HUES6 (cell line): Measurements from ENCODE around the gene IKZF3.

Experiments
- H3K27ac ChIP-seq: 2 replicates; pipeline ENCODE4 v1.7.0; 2013; ENCODE audit warnings: low read depth, mild to moderate bottlenecking, low read length, inconsistent platforms
- H3K27me3 ChIP-seq: 2 replicates; pipeline ENCODE4 v1.6.1; 2013; ENCODE audit warnings: low read length; ENCODE audit not compliant: control insufficient read depth, insufficient read depth
- H3K36me3 ChIP-seq: 2 replicates; pipeline ENCODE4 v1.6.1; 2013; ENCODE audit warnings: low read length; ENCODE audit not compliant: control insufficient read depth, insufficient read depth
- H3K4me1 ChIP-seq: 2 replicates; pipeline ENCODE4 v1.6.1; 2013; ENCODE audit warnings: low read length; ENCODE audit not compliant: control insufficient read depth, insufficient read depth
- H3K4me3 ChIP-seq: 2 replicates; pipeline ENCODE4 v1.5.1; 2013; ENCODE audit warnings: low read depth, low read length
- H3K9ac ChIP-seq: one replicate; pipeline ENCODE4 v1.6.1; 2013; ENCODE audit warnings: mild to moderate bottlenecking, low read length
- H3K9me3 ChIP-seq: 2 replicates; pipeline ENCODE4 v1.6.1; 2013; ENCODE audit warnings: low read depth, low read length; ENCODE audit not compliant: control insufficient read depth, insufficient read depth

Gene IKZF3

GRCh38 chr17:39835038-39835786 is 28.9 kb downstream of the IKZF3 start:
- Histone ChIP-seq H3K4me3 (no peak overlapping the region), H3K27ac (no peak overlapping the region), H3K9me3 (peaks cover 3% of the 10 kb centered on the region; the same call in 1 of the 2 replicates), H3K9ac (no peak overlapping the region), H3K27me3 (no peaks in the 10 kb centered on the region), H3K4me1 (no peaks in the 10 kb centered on the region), H3K36me3 (no peaks in the 10 kb centered on the region)

DNA sequence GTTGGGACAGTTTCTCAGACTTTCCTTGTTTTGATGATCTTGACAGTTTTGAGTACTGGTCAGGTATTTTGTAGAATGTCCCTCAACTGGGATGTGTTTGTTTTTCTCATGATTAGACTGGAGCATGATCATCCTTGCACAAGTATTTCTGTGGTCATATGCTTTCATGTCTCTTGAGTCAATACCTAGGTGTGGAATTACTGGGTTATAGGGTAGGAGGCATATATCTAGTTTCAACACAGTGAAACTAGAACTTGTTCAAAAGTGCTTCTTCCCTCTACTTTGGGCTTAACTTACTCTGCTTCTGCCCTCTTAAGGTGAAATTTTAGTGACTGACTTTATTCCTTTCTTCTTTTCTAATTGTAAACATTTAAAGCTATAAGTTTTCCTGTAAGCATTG is 30.1 kb downstream of the IKZF3 start:
- Histone ChIP-seq H3K27me3 (no peaks in the 10 kb centered on the region), H3K27ac (no peak overlapping the region), H3K4me3 (no peak overlapping the region), H3K9me3 (peaks cover 3% of the 10 kb centered on the region; the same call in 1 of the 2 replicates), H3K36me3 (no peaks in the 10 kb centered on the region), H3K9ac (no peak overlapping the region), H3K4me1 (no peaks in the 10 kb centered on the region)

- Histone ChIP-seq H3K9me3 (peaks cover 3% of the 10 kb centered on the region; the same call in 1 of the 2 replicates), H3K27me3 (no peaks in the 10 kb centered on the region), H3K36me3 (no peaks in the 10 kb centered on the region), H3K9ac (no peak overlapping the region), H3K4me3 (no peak overlapping the region), H3K4me1 (no peaks in the 10 kb centered on the region), H3K27ac (no peak overlapping the region)
Observed at GRCh38 chr17:39831588-39831987, 32.5 kb downstream of the IKZF3 start.

- H3K27ac ChIP-seq = no peak overlapping the region
- H3K27me3 ChIP-seq = no peaks in the 10 kb centered on the region
- H3K36me3 ChIP-seq = no peaks in the 10 kb centered on the region
- no peak overlapping the region for H3K9ac ChIP-seq
- no peaks in the 10 kb centered on the region for H3K4me1 ChIP-seq
- peaks cover 24% of the 10 kb centered on the region for H3K9me3 ChIP-seq
- H3K4me3 ChIP-seq = no peak overlapping the region
Observed at GRCh38 chr17:39828443-39828842, 35.7 kb downstream of the IKZF3 start.

GRCh38 chr17:39826334-39826733 is 37.8 kb downstream of the IKZF3 start:
- Histone ChIP-seq H3K9ac (no peak overlapping the region), H3K27ac (no peak overlapping the region), H3K4me3 (no peak overlapping the region), H3K36me3 (no peaks in the 10 kb centered on the region), H3K27me3 (no peaks in the 10 kb centered on the region), H3K9me3 (peaks cover 36% of the 10 kb centered on the region), H3K4me1 (no peaks in the 10 kb centered on the region)

DNA sequence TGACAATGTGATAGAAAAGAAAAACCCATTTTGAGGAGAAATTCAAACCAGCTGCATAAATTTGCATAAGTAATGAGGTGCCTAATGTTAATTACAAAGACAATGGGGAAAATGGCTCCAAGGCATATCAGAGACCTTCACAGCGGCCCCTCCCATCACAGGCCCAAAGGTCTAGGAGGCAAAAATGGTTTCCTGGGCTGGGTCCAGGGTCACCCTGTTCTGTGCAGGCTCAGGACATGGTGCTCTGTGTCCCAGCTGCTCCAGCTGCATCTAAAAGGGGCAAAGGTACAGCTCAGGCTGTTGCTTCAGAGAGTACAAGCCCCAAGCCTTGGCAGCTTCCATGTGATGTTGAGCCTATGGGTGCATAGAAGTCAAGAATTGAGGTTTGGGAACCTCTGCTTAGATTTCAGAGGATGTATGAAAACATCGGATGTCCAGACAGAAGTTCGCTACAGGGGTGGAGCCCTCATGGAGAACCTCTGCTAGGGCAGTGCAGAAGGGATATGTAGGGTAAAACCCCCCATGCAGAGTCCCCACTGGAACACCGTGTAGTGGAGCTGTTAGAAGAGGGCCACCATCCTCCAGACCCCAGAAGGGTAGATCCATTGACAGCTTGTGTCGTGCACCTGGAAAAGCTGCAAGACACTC is 40.6 kb downstream of the IKZF3 start:
- H3K27ac ChIP-seq = no peak overlapping the region
- H3K4me1 ChIP-seq = no peaks in the 10 kb centered on the region
- no peak overlapping the region for H3K4me3 ChIP-seq
- H3K36me3 ChIP-seq = no peaks in the 10 kb centered on the region
- H3K27me3 ChIP-seq = no peaks in the 10 kb centered on the region
- peaks cover 36% of the 10 kb centered on the region for H3K9me3 ChIP-seq
- no peak overlapping the region for H3K9ac ChIP-seq

DNA sequence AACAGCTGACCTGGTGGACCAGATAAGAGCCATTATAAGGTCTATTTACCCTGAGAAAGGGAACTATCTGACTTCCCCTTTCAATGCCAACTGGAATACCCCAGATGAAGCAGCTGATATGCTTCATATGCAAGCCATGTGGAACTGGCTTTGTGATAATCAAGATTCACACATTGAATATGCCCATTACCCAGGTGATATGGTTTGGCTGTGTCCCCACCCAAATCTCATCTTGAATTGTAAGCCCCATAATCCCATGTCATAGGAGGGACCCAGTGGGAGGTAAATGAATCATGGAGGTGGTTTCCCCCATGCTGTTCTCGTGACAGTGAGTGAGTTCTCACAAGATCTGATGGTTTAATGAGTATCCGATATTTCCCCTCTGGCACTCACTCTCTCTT is 42.1 kb downstream of the IKZF3 start:
- Histone ChIP-seq H3K9ac (no peak overlapping the region), H3K9me3 (peaks cover 36% of the 10 kb centered on the region), H3K4me3 (no peak overlapping the region), H3K27ac (no peak overlapping the region), H3K36me3 (no peaks in the 10 kb centered on the region), H3K4me1 (no peaks in the 10 kb centered on the region), H3K27me3 (no peaks in the 10 kb centered on the region)

- Histone ChIP-seq H3K4me1 (no peaks in the 10 kb centered on the region), H3K36me3 (no peaks in the 10 kb centered on the region), H3K27ac (no peak overlapping the region), H3K4me3 (no peak overlapping the region), H3K9me3 (peaks cover 34% of the 10 kb centered on the region), H3K27me3 (no peaks in the 10 kb centered on the region), H3K9ac (no peak overlapping the region)
Observed at GRCh38 chr17:39820987-39821386, 43.1 kb downstream of the IKZF3 start.

GRCh38 chr17:39820541-39820940 is 43.6 kb downstream of the IKZF3 start:
- no peak overlapping the region for H3K27ac ChIP-seq
- no peak overlapping the region for H3K9ac ChIP-seq
- no peaks in the 10 kb centered on the region for H3K4me1 ChIP-seq
- H3K36me3 ChIP-seq = no peaks in the 10 kb centered on the region
- no peak overlapping the region for H3K4me3 ChIP-seq
- H3K27me3 ChIP-seq = no peaks in the 10 kb centered on the region
- H3K9me3 ChIP-seq = peaks cover 30% of the 10 kb centered on the region

GRCh38 chr17:39818358-39819000 is 45.6 kb downstream of the IKZF3 start:
- H3K27me3 ChIP-seq = no peaks in the 10 kb centered on the region
- H3K4me1 ChIP-seq = no peaks in the 10 kb centered on the region
- no peak overlapping the region for H3K4me3 ChIP-seq
- peaks cover 12% of the 10 kb centered on the region for H3K9me3 ChIP-seq
- H3K27ac ChIP-seq = no peak overlapping the region
- no peaks in the 10 kb centered on the region for H3K36me3 ChIP-seq
- H3K9ac ChIP-seq = no peak overlapping the region

- no peaks in the 10 kb centered on the region for H3K9me3 ChIP-seq
- H3K4me1 ChIP-seq = 0 out of 2 replicates have a peak, but pooled peaks cover 4% of the 10 kb centered on the region
- no peak overlapping the region for H3K9ac ChIP-seq
Observed at GRCh38 chr17:39816272-39816671, 47.8 kb downstream of the IKZF3 start.

More at GRCh38 chr17:39816272-39816671, 47.8 kb downstream of the IKZF3 start:
- Histone ChIP-seq H3K27ac (no peak overlapping the region), H3K36me3 (no peaks in the 10 kb centered on the region), H3K27me3 (no peaks in the 10 kb centered on the region), H3K4me3 (no peak overlapping the region)
